SK-N-SH (cell line): Measurements from ENCODE around the gene TANGO6. TPM values are rescaled to one million over a fixed set of nuclear protein-coding genes. Genes with fewer than 3 reads are reported as not detected.

Experiments used
- CTCF ChIA-PET: fragments of 300-600, 350-600 bp; formaldehyde crosslinking; extraction: SDS; loops from one replicate; lab custom pipeline; 2021; lab: Yijun Ruan, JAX
- POLR2A ChIA-PET: fragments of 350-600 bp; sonication (Branson Sonifier 250); formaldehyde crosslinking; extraction: SDS; loops from one replicate; lab custom pipeline; 2020; ENCODE audit warnings: antibody characterized with exemption, inconsistent platforms; lab: Yijun Ruan, JAX
- DNase-seq: peaks from one replicate; pipeline ENCODE4 v3.0.0; 2012
- H2AFZ ChIP-seq: fragments of 200-600 bp; sonication (generic); 2 replicates; pipeline ENCODE4 v1.8.1; 2016; ENCODE audit warnings: antibody characterized with exemption, mild to moderate bottlenecking, low read depth
- H3F3A ChIP-seq: fragments of 200-600 bp; sonication (generic); replicated peaks from 2 replicates; pipeline ENCODE3; 2016; ENCODE audit warnings: antibody characterized with exemption, mild to moderate bottlenecking; ENCODE audit not compliant: insufficient read depth
- H3K27ac ChIP-seq, 2 experiments: fragments of 200-500 bp in 1 of 2; fragments of 200-600 bp in 1 of 2; sonication (Bioruptor generic) in 1 of 2; sonication (generic), shearing (Covaris generic) in 1 of 2; 2 replicates each; pipeline versions ENCODE4 v1.5.1 to v1.6.1; 2014 to 2016; ENCODE audit warnings: low read depth in 2 of 2, inconsistent platforms in 1 of 2, low read length in 1 of 2, mild to moderate bottlenecking in 1 of 2, mixed read lengths in 1 of 2
- H3K27me3 ChIP-seq: fragments of 200-600 bp; sonication (generic), shearing (Covaris generic); 2 replicates; pipeline ENCODE4 v1.6.1; 2016; ENCODE audit warnings: mixed run types; ENCODE audit not compliant: insufficient read depth
- H3K36me3 ChIP-seq, 2 experiments: fragments of 200-500 bp in 1 of 2; fragments of 200-600 bp in 1 of 2; sonication (Bioruptor generic) in 1 of 2; sonication (generic) in 1 of 2; replicated peaks in 1 of 2; 2 replicates each; pipeline versions ENCODE3 to v1.5.1; 2014 to 2016; ENCODE audit warnings: low read length in 1 of 2, mild to moderate bottlenecking in 1 of 2; ENCODE audit not compliant: insufficient read depth in 2 of 2, control insufficient read depth in 1 of 2
- H3K4me1 ChIP-seq, 2 experiments: fragments of 200-500 bp in 1 of 2; fragments of 200-600 bp in 1 of 2; sonication (Bioruptor generic) in 1 of 2; sonication (generic), shearing (Covaris generic) in 1 of 2; 2 replicates each; pipeline versions ENCODE4 v1.5.1 to v1.6.1; 2014 to 2016; ENCODE audit warnings: low read depth in 1 of 2, low read length in 1 of 2, mixed run types in 1 of 2; ENCODE audit not compliant: insufficient read depth in 2 of 2, control insufficient read depth in 1 of 2
- H3K4me2 ChIP-seq: fragments of 200-600 bp; sonication (generic), shearing (Covaris generic); 2 replicates; pipeline ENCODE4 v1.6.1; 2017; ENCODE audit warnings: mixed run types
- H3K4me3 ChIP-seq, 2 experiments: fragments of 200-500 bp in 1 of 2; fragments of 200-600 bp in 1 of 2; sonication (Bioruptor generic) in 1 of 2; sonication (generic), shearing (Covaris generic) in 1 of 2; 2 replicates each; pipeline versions ENCODE4 v1.5.1 to v1.8.1; 2014 to 2016; ENCODE audit warnings: low read depth in 2 of 2, inconsistent platforms in 1 of 2, low read length in 1 of 2, mild to moderate bottlenecking in 1 of 2, mixed read lengths in 1 of 2, moderate library complexity in 1 of 2
- H3K79me2 ChIP-seq: fragments of 200-600 bp; sonication (generic); 2 replicates; pipeline ENCODE4 v1.8.1; 2017; ENCODE audit warnings: mild to moderate bottlenecking; ENCODE audit not compliant: insufficient read depth
- H3K9ac ChIP-seq: fragments of 200-600 bp; sonication (generic); 2 replicates; pipeline ENCODE4 v1.6.1; 2017; ENCODE audit warnings: mixed run types
- H3K9me2 ChIP-seq: fragments of 200-600 bp; sonication (generic); 2 replicates; pipeline ENCODE4 v1.6.1; 2017; ENCODE audit warnings: mixed run types
- H3K9me3 ChIP-seq: fragments of 200-600 bp; sonication (generic); 2 replicates; pipeline ENCODE4 v1.6.1; 2017; ENCODE audit warnings: mixed run types, mild to moderate bottlenecking, moderate library complexity
- H4K20me1 ChIP-seq: fragments of 200-600 bp; sonication (generic); 2 replicates; pipeline ENCODE4 v1.6.1; 2017; ENCODE audit warnings: mild to moderate bottlenecking, mixed run types; ENCODE audit not compliant: insufficient read depth
- CHD2 ChIP-seq: fragments of 150-350 bp; IDR thresholded peaks from 2 replicates; pipeline ENCODE4 v1.6.1; 2018; ENCODE audit warnings: low read length; ENCODE audit not compliant: partially characterized antibody
- FOXM1 ChIP-seq: IDR thresholded peaks from 2 replicates; pipeline ENCODE4 v1.4.0; 2012; ENCODE audit warnings: low read depth, mild to moderate bottlenecking
- GABPA ChIP-seq: IDR thresholded peaks from 2 replicates; pipeline ENCODE4 v1.4.0; 2012; ENCODE audit warnings: low read depth, mild to moderate bottlenecking
- GATA2 ChIP-seq: sonication (generic); formaldehyde crosslinking; IDR thresholded peaks from 2 replicates; pipeline ENCODE4 v1.5.0; 2020; ENCODE audit warnings: mild to moderate bottlenecking, missing genetic modification reagents
- POLR2AphosphoS5 ChIP-seq: IDR thresholded peaks from 2 replicates; pipeline ENCODE4 v1.6.1; 2012; ENCODE audit warnings: low read depth, low read length
- WGBS: methylation state at CpG from one replicate; pipeline ENCODE4 v1.1.6; 2017; ENCODE audit warnings: low lambda C conversion rate; 5-methylcytosine and 5-hydroxymethylcytosine counted together
- polyA plus RNA-seq, 3 experiments: library from polyadenylated mRNA; depleted of rRNA; stranded (reverse); fragments of >200 nt; gene quantifications; 2 replicates each; pipeline ENCODE4 v1.2.3, GENCODE V29; 2012
- TF ChIP-seq, protein P1 (sequence below): IDR thresholded peaks from 2 replicates; pipeline ENCODE4 v1.6.1; 2012; ENCODE audit warnings: mild to moderate bottlenecking, low read depth, low read length, moderate library complexity
- TF ChIP-seq, protein P2 (sequence below): fragments of 150-350 bp; IDR thresholded peaks from 2 replicates; pipeline ENCODE4 v1.6.1; 2016; ENCODE audit warnings: mild to moderate bottlenecking, low read depth, low read length

Gene TANGO6
- polyA plus RNA-seq, 1 of the 3 experiments (the other 2 are of a cell fraction), result 5.5 TPM

DNA sequence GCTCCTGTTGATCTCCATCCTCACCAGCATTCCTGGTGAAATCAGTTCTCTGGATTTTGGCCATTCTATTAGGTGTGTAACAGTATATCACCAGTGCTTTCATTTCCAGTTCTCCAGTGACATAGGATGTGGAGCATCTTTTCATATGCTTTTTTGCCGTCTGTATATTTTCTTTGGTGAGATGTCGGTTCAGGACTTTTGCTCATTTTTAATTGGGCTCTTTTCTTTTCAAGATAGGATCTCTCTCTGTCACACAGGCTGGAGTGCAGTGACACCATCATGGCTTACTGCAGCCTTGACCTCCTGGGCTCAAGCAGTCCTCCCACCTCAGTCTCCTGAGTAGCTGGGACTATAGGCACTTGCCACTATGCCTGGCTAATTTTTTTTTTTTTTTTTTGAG, 74.2 kb downstream of the TANGO6 start:
- POLR2A ChIA-PET, result no interaction called here

DNA sequence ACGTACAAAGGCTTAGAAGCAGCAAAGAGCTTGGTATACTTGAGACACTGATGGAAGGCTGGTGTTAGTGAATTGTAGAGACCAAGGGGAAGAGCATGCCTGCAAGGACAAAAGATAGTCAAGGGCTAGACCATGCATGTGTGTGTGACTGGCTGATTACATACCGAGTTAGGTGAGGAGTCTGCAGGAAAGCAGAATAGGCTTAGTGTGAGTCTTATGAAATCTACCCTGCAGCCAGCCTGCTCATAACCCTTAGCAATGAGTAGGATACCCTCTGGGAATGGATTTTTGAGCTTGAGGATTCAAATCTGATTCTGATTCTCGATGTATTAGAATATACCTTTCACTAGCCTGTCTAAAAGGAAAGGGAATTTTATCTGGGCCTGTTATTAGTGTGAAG, 77.0 kb downstream of the TANGO6 start:
- peaks cover 3 to 8% of the 10 kb centered on the region in 2 experiments for H3K36me3 ChIP-seq
- CTCF ChIA-PET, result no interaction called here
- TF ChIP-seq, protein P1, sequence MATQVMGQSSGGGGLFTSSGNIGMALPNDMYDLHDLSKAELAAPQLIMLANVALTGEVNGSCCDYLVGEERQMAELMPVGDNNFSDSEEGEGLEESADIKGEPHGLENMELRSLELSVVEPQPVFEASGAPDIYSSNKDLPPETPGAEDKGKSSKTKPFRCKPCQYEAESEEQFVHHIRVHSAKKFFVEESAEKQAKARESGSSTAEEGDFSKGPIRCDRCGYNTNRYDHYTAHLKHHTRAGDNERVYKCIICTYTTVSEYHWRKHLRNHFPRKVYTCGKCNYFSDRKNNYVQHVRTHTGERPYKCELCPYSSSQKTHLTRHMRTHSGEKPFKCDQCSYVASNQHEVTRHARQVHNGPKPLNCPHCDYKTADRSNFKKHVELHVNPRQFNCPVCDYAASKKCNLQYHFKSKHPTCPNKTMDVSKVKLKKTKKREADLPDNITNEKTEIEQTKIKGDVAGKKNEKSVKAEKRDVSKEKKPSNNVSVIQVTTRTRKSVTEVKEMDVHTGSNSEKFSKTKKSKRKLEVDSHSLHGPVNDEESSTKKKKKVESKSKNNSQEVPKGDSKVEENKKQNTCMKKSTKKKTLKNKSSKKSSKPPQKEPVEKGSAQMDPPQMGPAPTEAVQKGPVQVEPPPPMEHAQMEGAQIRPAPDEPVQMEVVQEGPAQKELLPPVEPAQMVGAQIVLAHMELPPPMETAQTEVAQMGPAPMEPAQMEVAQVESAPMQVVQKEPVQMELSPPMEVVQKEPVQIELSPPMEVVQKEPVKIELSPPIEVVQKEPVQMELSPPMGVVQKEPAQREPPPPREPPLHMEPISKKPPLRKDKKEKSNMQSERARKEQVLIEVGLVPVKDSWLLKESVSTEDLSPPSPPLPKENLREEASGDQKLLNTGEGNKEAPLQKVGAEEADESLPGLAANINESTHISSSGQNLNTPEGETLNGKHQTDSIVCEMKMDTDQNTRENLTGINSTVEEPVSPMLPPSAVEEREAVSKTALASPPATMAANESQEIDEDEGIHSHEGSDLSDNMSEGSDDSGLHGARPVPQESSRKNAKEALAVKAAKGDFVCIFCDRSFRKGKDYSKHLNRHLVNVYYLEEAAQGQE, result no peak
- TF ChIP-seq FOXM1 (no peak), GATA2 (CRISPR knock-in tag) (no peak), CHD2 (no peak), GABPA (no peak)
- TF ChIP-seq, all 33 proteins: peak for 0
- Histone ChIP-seq H4K20me1 (no peaks in the 10 kb centered on the region), H3K9ac (no peak overlapping the region), H3K27ac (no peak overlapping the region), H3F3A (peaks cover 6% of the 10 kb centered on the region), H3K4me3 (no peak overlapping the region), H3K9me2 (no peaks in the 10 kb centered on the region), H3K4me2 (no peak overlapping the region), H3K79me2 (no peaks in the 10 kb centered on the region; the same call in 1 of the 2 replicates), H3K27me3 (no peaks in the 10 kb centered on the region), H2AFZ (no peak overlapping the region), H3K4me1 (no peaks in the 10 kb centered on the region), H3K9me3 (no peaks in the 10 kb centered on the region)
- POLR2A ChIA-PET, result no interaction called here
- WGBS, result 94% methylated on average over 3 of the region's 3 CpGs
- no peak for DNase-seq

More for the DNA sequence above, 74.2 kb downstream of the TANGO6 start:
- no peaks in the 10 kb centered on the region for H3K79me2 ChIP-seq
- H3F3A ChIP-seq, result peaks cover 6% of the 10 kb centered on the region
- peaks cover 3 to 8% of the 10 kb centered on the region in 2 experiments for H3K36me3 ChIP-seq
- no peak overlapping the region for H3K9ac ChIP-seq
- 94% methylated on average over 2 of the region's 2 CpGs for WGBS
- DNase-seq, result no peak
- no peaks in the 10 kb centered on the region for H4K20me1 ChIP-seq
- H3K4me1 ChIP-seq, result no peaks in the 10 kb centered on the region
- H3K27ac ChIP-seq, result no peak overlapping the region
- H3K9me3 ChIP-seq, result no peaks in the 10 kb centered on the region
- H3K27me3 ChIP-seq, result no peaks in the 10 kb centered on the region
- H3K9me2 ChIP-seq, result no peaks in the 10 kb centered on the region
- no peak overlapping the region for H2AFZ ChIP-seq
- CTCF ChIA-PET, result interaction anchor here (0.7 to 1.9 kb wide), 2 partner anchors 15 to 21 kb away, joined by 3 to 6 read pairs; no protein-coding TSS in a partner anchor
- no peak overlapping the region for H3K4me3 ChIP-seq
- H3K4me2 ChIP-seq, result no peak overlapping the region
- TF ChIP-seq, protein P2, sequence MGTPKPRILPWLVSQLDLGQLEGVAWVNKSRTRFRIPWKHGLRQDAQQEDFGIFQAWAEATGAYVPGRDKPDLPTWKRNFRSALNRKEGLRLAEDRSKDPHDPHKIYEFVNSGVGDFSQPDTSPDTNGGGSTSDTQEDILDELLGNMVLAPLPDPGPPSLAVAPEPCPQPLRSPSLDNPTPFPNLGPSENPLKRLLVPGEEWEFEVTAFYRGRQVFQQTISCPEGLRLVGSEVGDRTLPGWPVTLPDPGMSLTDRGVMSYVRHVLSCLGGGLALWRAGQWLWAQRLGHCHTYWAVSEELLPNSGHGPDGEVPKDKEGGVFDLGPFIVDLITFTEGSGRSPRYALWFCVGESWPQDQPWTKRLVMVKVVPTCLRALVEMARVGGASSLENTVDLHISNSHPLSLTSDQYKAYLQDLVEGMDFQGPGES, result no peak
- no peak for TF ChIP-seq POLR2AphosphoS5
